Smooth muscle cell of trachea (primary cell): ENCODE results near the gene PARP14. TPM values are rescaled to one million over a fixed set of nuclear protein-coding genes. Genes with fewer than 3 reads are reported as not detected.

Experiments used
- total RNA-seq: library from RNA; depleted of rRNA; stranded (reverse); fragments of >200 nt; gene quantifications from 2 replicates; pipeline ENCODE4 v1.2.1, GENCODE V29; 2014

Gene PARP14, protein sequence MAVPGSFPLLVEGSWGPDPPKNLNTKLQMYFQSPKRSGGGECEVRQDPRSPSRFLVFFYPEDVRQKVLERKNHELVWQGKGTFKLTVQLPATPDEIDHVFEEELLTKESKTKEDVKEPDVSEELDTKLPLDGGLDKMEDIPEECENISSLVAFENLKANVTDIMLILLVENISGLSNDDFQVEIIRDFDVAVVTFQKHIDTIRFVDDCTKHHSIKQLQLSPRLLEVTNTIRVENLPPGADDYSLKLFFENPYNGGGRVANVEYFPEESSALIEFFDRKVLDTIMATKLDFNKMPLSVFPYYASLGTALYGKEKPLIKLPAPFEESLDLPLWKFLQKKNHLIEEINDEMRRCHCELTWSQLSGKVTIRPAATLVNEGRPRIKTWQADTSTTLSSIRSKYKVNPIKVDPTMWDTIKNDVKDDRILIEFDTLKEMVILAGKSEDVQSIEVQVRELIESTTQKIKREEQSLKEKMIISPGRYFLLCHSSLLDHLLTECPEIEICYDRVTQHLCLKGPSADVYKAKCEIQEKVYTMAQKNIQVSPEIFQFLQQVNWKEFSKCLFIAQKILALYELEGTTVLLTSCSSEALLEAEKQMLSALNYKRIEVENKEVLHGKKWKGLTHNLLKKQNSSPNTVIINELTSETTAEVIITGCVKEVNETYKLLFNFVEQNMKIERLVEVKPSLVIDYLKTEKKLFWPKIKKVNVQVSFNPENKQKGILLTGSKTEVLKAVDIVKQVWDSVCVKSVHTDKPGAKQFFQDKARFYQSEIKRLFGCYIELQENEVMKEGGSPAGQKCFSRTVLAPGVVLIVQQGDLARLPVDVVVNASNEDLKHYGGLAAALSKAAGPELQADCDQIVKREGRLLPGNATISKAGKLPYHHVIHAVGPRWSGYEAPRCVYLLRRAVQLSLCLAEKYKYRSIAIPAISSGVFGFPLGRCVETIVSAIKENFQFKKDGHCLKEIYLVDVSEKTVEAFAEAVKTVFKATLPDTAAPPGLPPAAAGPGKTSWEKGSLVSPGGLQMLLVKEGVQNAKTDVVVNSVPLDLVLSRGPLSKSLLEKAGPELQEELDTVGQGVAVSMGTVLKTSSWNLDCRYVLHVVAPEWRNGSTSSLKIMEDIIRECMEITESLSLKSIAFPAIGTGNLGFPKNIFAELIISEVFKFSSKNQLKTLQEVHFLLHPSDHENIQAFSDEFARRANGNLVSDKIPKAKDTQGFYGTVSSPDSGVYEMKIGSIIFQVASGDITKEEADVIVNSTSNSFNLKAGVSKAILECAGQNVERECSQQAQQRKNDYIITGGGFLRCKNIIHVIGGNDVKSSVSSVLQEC (N-terminal part only)
- total RNA-seq: 56.4 and 63.0 TPM in 2 replicates

GRCh38 chr3:122680475-122681283 is at the start of gene PARP14:
Gene PARP14, plus strand, starts transcription at chr3:122680839. Its CDS starts 45 bp downstream, at chr3:122680884.

Other genes starting within 250 kb of the PARP14 start
- 33.1 and 41.5 TPM in 2 replicates for gene KPNA1, start 165.9 kb upstream of the PARP14 start, total RNA-seq
- 29.9 and 34.8 TPM in 2 replicates for gene PARP9, start 116.5 kb upstream of the PARP14 start, total RNA-seq
- 26.5 and 27.5 TPM in 2 replicates for gene DTX3L, start 116.5 kb upstream of the PARP14 start, total RNA-seq
- 0.17 and 0.87 TPM in 2 replicates for gene PARP15, start 103.2 kb upstream of the PARP14 start, total RNA-seq
- 6.8 and 9.1 TPM in 2 replicates for gene HSPBAP1, start 113.0 kb downstream of the PARP14 start, total RNA-seq
- 21.4 and 25.1 TPM in 2 replicates for gene SLC49A4, start 114.2 kb downstream of the PARP14 start, total RNA-seq